Aorta (tissue), 5 donors: ENCODE measurements around the gene PRRT1. TPM values are rescaled to one million over a fixed set of nuclear protein-coding genes. Genes with fewer than 3 reads are reported as not detected.

Source experiments
- ATAC-seq: fragments of 200-7000 bp; cut with Tn5 transposase; one replicate; pipeline ENCODE4 v1.9.1; 2022; ENCODE audit warnings: moderate library complexity; ENCODE audit not compliant: low FRiP score
- DNase-seq, 2 donors: peaks; one replicate each; pipeline ENCODE4 v3.0.0-alpha.2; 2020
- H3K27ac ChIP-seq, 2 donors: one replicate each; pipeline ENCODE4 v1.5.1; 2013; ENCODE audit warnings: low read length in 2 of 2, mild to moderate bottlenecking in 2 of 2, moderate library complexity in 2 of 2, control low read depth in 1 of 2, inconsistent platforms in 1 of 2, low read depth in 1 of 2
- H3K27me3 ChIP-seq, 2 donors: one replicate each; pipeline ENCODE4 v1.6.1; 2013; ENCODE audit warnings: control low read depth in 1 of 2, low read length in 1 of 2, mild to moderate bottlenecking in 1 of 2, moderate library complexity in 1 of 2; ENCODE audit not compliant: insufficient read depth in 2 of 2, control insufficient read depth in 1 of 2
- H3K36me3 ChIP-seq, 2 donors: one replicate each; pipeline ENCODE4 v1.6.1; 2013; ENCODE audit warnings: control low read depth in 1 of 2, low read length in 1 of 2, mild to moderate bottlenecking in 1 of 2; ENCODE audit not compliant: insufficient read depth in 2 of 2, control insufficient read depth in 1 of 2
- H3K4me1 ChIP-seq, 2 donors: one replicate each; pipeline ENCODE4 v1.6.1; 2013; ENCODE audit warnings: low read length in 2 of 2, control low read depth in 1 of 2, mild to moderate bottlenecking in 1 of 2, moderate library complexity in 1 of 2; ENCODE audit not compliant: insufficient read depth in 2 of 2, control insufficient read depth in 1 of 2
- H3K4me3 ChIP-seq, 2 donors: one replicate each; pipeline ENCODE4 v1.5.1; 2013; ENCODE audit warnings: low read length in 2 of 2, control low read depth in 1 of 2, mild to moderate bottlenecking in 1 of 2
- H3K9me3 ChIP-seq: one replicate; pipeline ENCODE4 v1.6.1; 2013; ENCODE audit warnings: mild to moderate bottlenecking, low read length; ENCODE audit not compliant: control insufficient read depth
- WGBS, 2 donors: extraction: QIAGEN DNeasy Blood & Tissue Kit; methylation state at CpG; one replicate each; pipeline ENCODE4 v1.1.7; 2013; 5-methylcytosine and 5-hydroxymethylcytosine counted together
- intact Hi-C, 2 donors: fragments of 100-400 bp; cut with DNase I; formaldehyde crosslinking; loops; one replicate each; pipeline versions ENCODE4 v1.14.2 to v1.15.0; 2022
- polyA plus RNA-seq, 2 donors: library from polyadenylated mRNA; stranded (reverse); fragments of 200-250 nt; gene quantifications; one replicate each; pipeline ENCODE4 v1.2.3, GENCODE V29; 2013
- total RNA-seq, 2 donors: library from RNA; stranded (reverse); fragmentation: NEBNext Ultra II Directional; extraction: Animal tissue kit (Norgen Biotek cat#: 25700); gene quantifications; one replicate each; pipeline ENCODE4 v1.2.1, GENCODE V29; 2021
- donor health status: healthy with polysubstance abuse.
- donor health status: Bipolar disorder and iron deficiency.
- donor health status: DM: no; HTN: no; CAD: no.
- donor health status: DM: no; HTN: no; CAD: no.
- donor health status: DM: yes; HTN: yes; CAD: no.

Gene PRRT1
- total and polyA plus RNA-seq, 4 donors = 3.6 to 12.5 (median 5.8) TPM

DNA sequence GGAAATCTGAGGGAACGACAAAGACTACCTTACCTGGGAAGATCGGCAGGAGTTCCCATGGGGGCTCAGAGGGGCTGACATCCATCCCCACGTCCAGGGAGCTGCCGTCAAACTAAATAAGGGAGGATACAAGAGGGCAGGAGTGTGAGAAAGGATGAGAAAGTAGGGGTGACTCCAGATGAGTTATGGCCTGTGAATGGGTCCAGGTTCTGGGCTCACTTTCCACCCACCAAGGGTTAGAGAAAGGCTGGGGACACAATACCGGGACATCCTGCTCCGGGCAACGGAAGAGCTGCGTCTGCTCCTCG is 24.4 kb downstream of the PRRT1 start:
- WGBS, 2 donors = 4 to 6% methylated on average over 9 of the region's 9 CpGs
- no peak overlapping the region for H3K27ac ChIP-seq
- no peak for DNase-seq
- peak overlapping the region; percentile 61 to 94 for H3K4me3 ChIP-seq
- intact Hi-C loops = no loop called here
- ATAC-seq = no peak
- peaks cover 0 to 2% of the 10 kb centered on the region in 2 donors for H3K4me1 ChIP-seq
- no peaks in the 10 kb centered on the region for H3K27me3 ChIP-seq
- peaks cover 0 to 1% of the 10 kb centered on the region in 2 donors for H3K36me3 ChIP-seq
- no peaks in the 10 kb centered on the region for H3K9me3 ChIP-seq

DNA sequence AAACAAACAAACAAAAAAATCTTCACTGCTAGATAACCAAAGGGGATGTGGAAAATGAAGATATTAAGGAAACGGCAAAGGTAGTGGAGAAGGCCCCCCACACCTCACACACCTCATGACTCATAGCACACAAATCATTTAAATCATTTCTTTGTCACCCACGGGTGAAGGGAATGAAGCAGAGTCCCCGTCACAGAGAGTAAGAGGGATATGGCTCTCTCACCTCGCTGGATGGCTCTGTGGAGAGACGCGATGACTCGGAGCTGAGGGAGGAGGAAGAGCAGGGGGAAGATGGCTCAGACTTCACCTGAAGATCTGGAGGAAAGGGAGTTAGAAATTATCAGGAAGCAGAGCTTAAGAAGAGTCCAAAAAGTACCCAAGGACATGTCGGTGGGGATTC is 24.9 kb downstream of the PRRT1 start:
- WGBS, 2 donors = 63 to 64% methylated on average over 8 of the region's 8 CpGs
- intact Hi-C loops = no loop called here
- DNase-seq = no peak
- ATAC-seq = no peak
- Histone ChIP-seq H3K27ac (no peak overlapping the region), H3K36me3 (peaks cover 0 to 1% of the 10 kb centered on the region in 2 donors), H3K9me3 (no peaks in the 10 kb centered on the region), H3K4me3 (peak overlapping the region in 1 of 2 donors; percentile 94), H3K27me3 (no peaks in the 10 kb centered on the region), H3K4me1 (peaks cover 0 to 2% of the 10 kb centered on the region in 2 donors)

DNA sequence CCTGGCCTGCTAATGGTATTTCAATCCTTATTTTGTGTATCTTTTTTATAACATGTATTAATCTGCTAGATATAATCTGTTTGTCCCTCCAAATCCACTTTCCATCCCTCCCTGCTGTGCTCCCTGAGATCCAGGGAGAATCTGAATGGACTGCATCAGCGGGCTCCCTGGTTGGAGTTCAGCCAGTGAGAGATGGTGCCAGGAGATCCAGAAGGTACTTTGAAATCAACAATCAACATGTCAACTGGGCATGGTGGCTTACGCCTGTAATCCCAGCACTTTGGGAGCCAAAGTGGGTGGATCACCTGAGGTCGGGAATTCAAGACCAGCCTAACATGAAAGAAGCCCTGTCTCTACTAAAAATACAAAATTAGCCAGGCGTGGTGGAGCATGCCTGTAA is 28.1 kb downstream of the PRRT1 start:
- DNase-seq (no peak), ATAC-seq (no peak)
- no peak overlapping the region for H3K27ac ChIP-seq
- peaks cover 0 to 2% of the 10 kb centered on the region in 2 donors for H3K4me1 ChIP-seq
- H3K36me3 ChIP-seq = peaks cover 0 to 7% of the 10 kb centered on the region in 2 donors
- H3K9me3 ChIP-seq = no peaks in the 10 kb centered on the region
- intact Hi-C loops = no loop called here
- H3K27me3 ChIP-seq = no peaks in the 10 kb centered on the region
- WGBS, 2 donors = 78 to 79% methylated on average over 4 of the region's 4 CpGs
- H3K4me3 ChIP-seq = no peak overlapping the region

DNA sequence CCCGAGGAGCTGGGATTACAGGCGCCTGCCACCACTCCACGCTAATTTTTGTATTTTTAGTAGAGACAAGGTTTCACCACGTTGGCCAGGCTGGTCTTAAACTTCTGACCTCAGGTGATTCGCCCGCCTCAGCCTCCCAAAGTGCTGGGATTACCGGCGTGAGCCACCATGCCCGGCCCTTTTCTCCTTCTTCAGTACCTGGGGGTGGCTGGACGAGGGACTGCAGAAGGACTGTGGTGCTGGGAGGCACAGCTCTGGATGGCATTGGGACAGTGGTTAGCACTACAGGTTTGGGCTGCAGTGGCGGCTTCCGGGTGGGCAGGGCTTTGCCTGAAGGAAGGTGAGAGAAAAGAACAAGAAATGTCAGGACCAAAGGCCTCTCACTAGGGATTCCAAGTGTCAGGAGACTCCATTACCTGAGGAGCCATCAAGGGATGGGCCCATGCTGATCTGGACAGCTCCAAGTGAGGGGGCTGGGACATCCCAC is 31.1 kb downstream of the PRRT1 start:
- Histone ChIP-seq H3K27ac (no peak overlapping the region), H3K9me3 (no peaks in the 10 kb centered on the region), H3K27me3 (no peaks in the 10 kb centered on the region), H3K4me1 (no peaks in the 10 kb centered on the region), H3K4me3 (no peak overlapping the region), H3K36me3 (peaks cover 0 to 15% of the 10 kb centered on the region in 2 donors)
- ATAC-seq (no peak), DNase-seq (no peak)
- WGBS, 2 donors = 89 to 94% methylated on average over 12 of the region's 12 CpGs
- intact Hi-C loops = loop anchor here in 1 of 2 donors (2.0 kb wide), 1 partner anchor 34 kb away; the partner anchor contains the start of gene PPT2

DNA sequence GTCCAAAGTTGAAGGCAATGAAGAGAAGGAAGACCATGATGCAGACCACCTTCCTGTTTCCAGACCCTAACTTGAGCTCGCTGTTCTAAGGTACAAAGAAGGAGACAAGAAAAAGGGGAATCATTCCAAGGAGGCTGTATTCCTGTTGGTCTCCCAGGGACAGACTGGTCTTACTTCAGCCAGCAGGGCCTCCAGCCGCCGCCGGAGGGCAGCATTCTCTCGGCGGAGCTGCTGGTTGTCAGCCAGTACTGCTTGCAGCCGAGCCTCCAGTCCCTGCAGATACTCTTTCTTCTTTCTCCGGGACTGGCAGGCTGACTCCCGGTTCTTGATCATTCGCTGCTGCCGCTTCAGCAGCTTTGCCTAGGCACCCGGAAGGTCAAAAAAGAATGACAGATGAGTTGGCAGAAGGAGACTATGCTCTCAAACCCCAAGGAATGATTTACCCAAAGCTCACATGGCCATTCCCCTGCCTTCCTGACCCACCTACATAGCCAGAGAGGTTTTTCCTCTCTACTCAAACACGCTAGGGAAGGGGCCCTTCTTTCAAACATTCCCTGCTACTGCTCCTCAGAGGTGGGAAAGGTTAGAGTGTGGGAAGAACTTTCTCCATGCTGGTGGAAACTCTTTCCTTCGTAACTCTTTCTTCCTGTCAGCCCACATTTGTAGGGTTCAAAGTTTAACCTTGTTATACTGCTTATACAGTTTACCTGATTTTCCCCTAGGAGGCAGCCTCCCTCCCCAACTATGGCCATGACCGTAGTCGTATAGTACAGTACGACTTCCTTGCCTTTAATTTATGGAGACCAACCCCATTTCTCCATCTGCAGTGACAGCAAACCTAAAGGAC is 32.7 kb downstream of the PRRT1 start:
- Histone ChIP-seq H3K9me3 (no peaks in the 10 kb centered on the region), H3K4me1 (no peaks in the 10 kb centered on the region), H3K27ac (peak overlapping the region in 1 of 2 donors; percentile 10), H3K4me3 (no peak overlapping the region), H3K36me3 (peaks cover 0 to 14% of the 10 kb centered on the region in 2 donors), H3K27me3 (no peaks in the 10 kb centered on the region)
- DNase-seq (peak; percentile 91 to 95), ATAC-seq (peak; percentile 83)
- intact Hi-C loops = loop anchor here in 1 of 2 donors (2.0 to 10.0 kb wide), 2 partner anchors 36 to 136 kb away; partner anchors contain the start of gene PPT2
- WGBS, 2 donors = 13 to 16% methylated on average over 17 of the region's 17 CpGs

DNA sequence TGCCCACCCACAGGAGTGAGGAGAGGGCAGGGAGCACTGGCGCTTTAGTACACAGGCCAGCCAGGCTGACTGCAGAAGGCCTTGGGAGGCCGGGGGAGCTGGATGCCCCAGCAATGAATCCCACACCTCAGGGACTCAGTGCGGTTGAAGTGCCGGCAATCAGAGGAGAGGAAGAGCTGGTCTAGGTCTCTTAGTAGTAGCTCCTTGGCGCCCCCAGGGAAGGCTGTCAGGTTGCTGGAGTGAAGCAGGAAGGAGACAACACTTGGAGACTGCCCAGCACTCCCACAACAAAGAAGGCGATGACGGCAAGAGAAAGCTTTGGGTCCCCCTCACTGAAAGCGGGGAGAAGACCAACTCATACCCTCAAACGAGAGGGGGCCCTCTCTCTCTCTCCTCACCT is 34.3 kb downstream of the PRRT1 start:
- peaks cover 0 to 14% of the 10 kb centered on the region in 2 donors for H3K36me3 ChIP-seq
- intact Hi-C loops = loop anchor here in 1 of 2 donors (10.0 kb wide), 1 partner anchor 137 kb away; no protein-coding TSS in a partner anchor
- H3K4me1 ChIP-seq = no peaks in the 10 kb centered on the region

DNA sequence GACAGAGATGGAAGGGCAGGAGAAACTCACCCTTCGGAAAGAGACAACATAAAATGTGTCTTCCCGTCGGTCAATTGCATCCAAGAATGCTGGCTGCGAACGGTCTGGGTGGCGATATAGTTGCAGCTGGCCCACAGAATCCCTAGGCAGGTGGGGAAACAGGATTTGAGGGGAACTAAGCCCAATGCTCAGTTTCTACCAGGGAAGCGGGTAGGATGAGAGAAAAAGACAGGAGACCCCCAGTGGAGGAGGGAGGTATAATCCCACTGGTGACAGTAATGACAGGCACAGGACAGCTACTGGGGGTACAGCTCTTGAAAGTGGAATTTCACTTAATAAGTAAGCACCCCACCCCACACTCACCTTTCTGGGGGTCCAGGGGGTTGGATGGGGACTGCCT is 35.1 kb downstream of the PRRT1 start:
- ATAC-seq = no peak
- 80 to 84% methylated on average over 7 of the region's 7 CpGs for WGBS, 2 donors
- no peaks in the 10 kb centered on the region for H3K27me3 ChIP-seq
- intact Hi-C loops = loop anchor here in 1 of 2 donors (10.0 kb wide), 1 partner anchor 138 kb away; no protein-coding TSS in a partner anchor
- H3K4me1 ChIP-seq = no peaks in the 10 kb centered on the region
- no peak overlapping the region for H3K27ac ChIP-seq
- H3K9me3 ChIP-seq = no peaks in the 10 kb centered on the region
- H3K36me3 ChIP-seq = peaks cover 0 to 14% of the 10 kb centered on the region in 2 donors
- no peak overlapping the region for H3K4me3 ChIP-seq
- DNase-seq = no peak

More for the DNA sequence above, 34.3 kb downstream of the PRRT1 start:
- H3K27ac ChIP-seq = no peak overlapping the region
- H3K27me3 ChIP-seq = no peaks in the 10 kb centered on the region
- no peak overlapping the region for H3K4me3 ChIP-seq
- H3K9me3 ChIP-seq = no peaks in the 10 kb centered on the region
- DNase-seq (no peak), ATAC-seq (no peak)
- WGBS, 2 donors = 88% methylated on average over 9 of the region's 9 CpGs

DNA sequence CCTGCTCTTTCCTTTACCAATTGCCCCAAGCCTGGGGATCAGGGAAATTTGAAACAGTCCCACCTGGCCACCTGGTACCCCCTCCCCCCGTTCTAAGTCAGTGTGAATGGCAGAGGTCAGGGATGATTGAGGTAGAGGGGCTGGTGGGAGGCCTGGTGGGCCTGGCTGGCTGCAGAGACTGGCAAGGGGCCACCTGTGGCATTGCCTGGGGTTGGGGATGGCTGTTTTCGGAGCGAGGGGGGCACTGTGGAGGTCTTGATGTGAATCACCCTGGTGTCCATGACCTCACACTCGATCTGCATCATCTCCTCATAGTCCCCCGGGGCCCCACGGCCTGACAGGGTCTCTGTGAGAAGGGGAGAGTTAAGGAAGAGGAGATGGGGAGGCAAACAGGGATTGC is 36.1 kb downstream of the PRRT1 start:
- 81% methylated on average over 6 of the region's 6 CpGs for WGBS, 2 donors
- ATAC-seq (no peak), DNase-seq (no peak)
- H3K27ac ChIP-seq = no peak overlapping the region
- H3K9me3 ChIP-seq = no peaks in the 10 kb centered on the region
- H3K4me1 ChIP-seq = no peaks in the 10 kb centered on the region
- peaks cover 0 to 10% of the 10 kb centered on the region in 2 donors for H3K36me3 ChIP-seq
- H3K4me3 ChIP-seq = no peak overlapping the region
- H3K27me3 ChIP-seq = no peaks in the 10 kb centered on the region
- intact Hi-C loops = loop anchor here in 1 of 2 donors (10.0 kb wide), 1 partner anchor 139 kb away; no protein-coding TSS in a partner anchor
